Stimulated activated memory B cell treated with anti-CD40 and anti-IgM and Interleukin-4, amounts not matched to agents 10 μg/mL and 1 μg/mL and 100 μg/mL, for 72 hours (primary cell): Measurements from ENCODE around the gene ATAT1.

Source experiments
- ATAC-seq: fragments of 150-1000 bp; cut with Tn5 transposase; 2 replicates; pipeline ENCODE4 v1.10.0; 2021
- H3K27ac Mint-ChIP-seq: one replicate; pipeline ENCODE4 v1.8.0; 2022; ENCODE audit warnings: mild to moderate bottlenecking, mixed read lengths
- H3K27me3 Mint-ChIP-seq: one replicate; pipeline ENCODE4 v1.8.0; 2022; ENCODE audit warnings: mixed read lengths
- H3K36me3 Mint-ChIP-seq: one replicate; pipeline ENCODE4 v1.8.0; 2022; ENCODE audit warnings: mixed read lengths
- H3K4me1 Mint-ChIP-seq: one replicate; pipeline ENCODE4 v1.8.0; 2022; ENCODE audit warnings: mixed read lengths
- H3K4me3 Mint-ChIP-seq: one replicate; pipeline ENCODE4 v1.8.0; 2022; ENCODE audit warnings: mild to moderate bottlenecking, moderate library complexity, mixed read lengths
- H3K9me3 Mint-ChIP-seq: one replicate; pipeline ENCODE4 v1.8.0; 2022; ENCODE audit warnings: mixed read lengths

ATAT1 gene

DNA sequence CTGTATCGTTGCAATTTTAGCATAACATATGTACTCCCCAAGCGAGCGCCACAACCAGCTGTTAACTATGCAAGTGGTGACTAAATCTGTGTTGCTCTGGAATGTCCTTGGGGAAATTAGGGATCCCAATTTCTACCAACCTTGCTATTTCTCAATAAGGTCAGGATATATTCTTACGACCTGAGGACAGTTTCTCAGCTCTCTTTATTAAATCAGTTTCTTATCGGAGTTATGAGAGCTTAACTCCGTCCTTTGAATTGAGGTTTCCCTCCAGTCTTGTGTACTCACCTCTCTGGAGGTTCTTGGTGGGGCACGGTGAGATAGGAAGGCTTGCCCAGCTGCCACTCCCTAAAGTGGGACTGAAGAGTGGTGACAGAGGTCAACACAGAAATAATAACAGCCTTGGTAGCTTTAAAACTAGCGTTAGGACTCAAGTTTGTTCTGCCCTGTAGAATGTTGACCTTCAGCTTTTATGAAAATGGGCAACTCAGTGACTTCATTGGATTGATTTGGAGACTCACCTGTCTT, 8.3 kb upstream of the ATAT1 start:
- Mint-ChIP-seq H3K4me3 (peak overlapping the region; percentile 89), H3K36me3 (peaks cover 51% of the 10 kb centered on the region), H3K27me3 (no peaks in the 10 kb centered on the region), H3K4me1 (peaks cover 28% of the 10 kb centered on the region), H3K9me3 (no peaks in the 10 kb centered on the region), H3K27ac (peak overlapping the region; percentile 97)
- no peak for ATAC-seq

DNA sequence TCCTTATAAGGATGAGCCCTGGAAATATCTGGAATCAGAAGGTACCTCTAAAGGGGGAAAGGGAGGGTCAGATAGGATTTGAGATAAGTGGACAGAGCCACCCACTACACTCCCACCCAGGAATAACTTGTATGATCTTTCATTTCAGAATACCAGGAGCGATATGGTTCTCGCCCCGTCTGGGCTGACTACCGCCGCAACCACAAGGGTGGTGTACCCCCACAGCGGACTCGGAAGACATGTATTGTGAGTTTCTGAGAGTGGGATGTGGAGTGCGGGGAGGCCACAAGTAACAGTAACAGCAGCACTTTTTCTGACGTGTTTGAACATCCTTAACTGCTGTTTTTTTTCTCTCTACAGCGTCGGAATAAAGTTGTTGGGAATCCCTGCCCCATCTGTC, 7.1 kb upstream of the ATAT1 start:
- Mint-ChIP-seq H3K4me1 (peaks cover 15% of the 10 kb centered on the region), H3K4me3 (peak overlapping the region; percentile 89), H3K27me3 (no peaks in the 10 kb centered on the region), H3K36me3 (peaks cover 47% of the 10 kb centered on the region), H3K27ac (peak overlapping the region; percentile 97), H3K9me3 (no peaks in the 10 kb centered on the region)
- no peak for ATAC-seq

DNA sequence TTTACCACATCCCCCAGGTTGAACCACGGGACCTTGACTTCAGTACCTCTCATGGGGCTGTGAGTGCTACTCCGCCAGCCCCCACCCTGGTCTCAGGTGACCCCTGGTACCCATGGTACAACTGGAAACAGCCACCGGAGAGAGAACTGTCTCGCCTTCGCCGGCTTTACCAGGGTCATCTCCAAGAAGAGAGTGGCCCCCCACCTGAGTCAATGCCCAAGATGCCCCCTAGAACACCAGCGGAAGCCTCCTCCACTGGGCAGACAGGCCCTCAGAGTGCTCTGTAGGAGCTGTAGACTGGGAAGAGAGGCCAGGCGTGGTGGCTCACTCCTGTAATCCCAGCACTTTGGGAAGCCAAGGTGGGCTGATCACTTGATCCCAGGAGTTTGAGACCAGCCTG, 1.2 kb upstream of the ATAT1 start:
- Mint-ChIP-seq H3K9me3 (no peaks in the 10 kb centered on the region), H3K27me3 (no peaks in the 10 kb centered on the region), H3K36me3 (peaks cover 36% of the 10 kb centered on the region), H3K4me1 (peaks cover 29% of the 10 kb centered on the region), H3K4me3 (no peak overlapping the region), H3K27ac (peak overlapping the region; percentile 86)
- ATAC-seq: no peak

DNA sequence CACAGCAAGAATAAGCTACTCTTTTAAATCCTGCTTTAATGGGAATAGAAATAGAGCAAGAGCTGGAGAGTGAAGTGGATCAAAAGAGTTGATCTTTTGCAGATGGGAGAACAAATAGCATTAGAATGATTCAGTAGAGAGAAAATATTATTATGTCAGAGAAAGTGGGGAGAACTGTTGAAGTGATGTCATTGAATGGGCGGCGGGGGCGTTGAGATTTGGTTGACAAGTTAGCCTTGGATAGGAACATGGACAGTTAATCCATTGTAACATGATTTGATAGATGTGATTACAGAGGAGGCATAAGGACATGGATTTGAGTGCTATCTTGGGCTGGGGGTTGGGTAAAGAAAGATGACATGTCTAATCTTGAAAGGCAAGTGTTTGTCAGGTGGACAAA, 9.2 kb downstream of the ATAT1 start:
- H3K27ac Mint-ChIP-seq: no peak overlapping the region
- peaks cover 41% of the 10 kb centered on the region for H3K36me3 Mint-ChIP-seq
- no peaks in the 10 kb centered on the region for H3K9me3 Mint-ChIP-seq
- H3K4me3 Mint-ChIP-seq: no peak overlapping the region
- H3K4me1 Mint-ChIP-seq: peaks cover 7% of the 10 kb centered on the region
- H3K27me3 Mint-ChIP-seq: no peaks in the 10 kb centered on the region
- no peak for ATAC-seq

DNA sequence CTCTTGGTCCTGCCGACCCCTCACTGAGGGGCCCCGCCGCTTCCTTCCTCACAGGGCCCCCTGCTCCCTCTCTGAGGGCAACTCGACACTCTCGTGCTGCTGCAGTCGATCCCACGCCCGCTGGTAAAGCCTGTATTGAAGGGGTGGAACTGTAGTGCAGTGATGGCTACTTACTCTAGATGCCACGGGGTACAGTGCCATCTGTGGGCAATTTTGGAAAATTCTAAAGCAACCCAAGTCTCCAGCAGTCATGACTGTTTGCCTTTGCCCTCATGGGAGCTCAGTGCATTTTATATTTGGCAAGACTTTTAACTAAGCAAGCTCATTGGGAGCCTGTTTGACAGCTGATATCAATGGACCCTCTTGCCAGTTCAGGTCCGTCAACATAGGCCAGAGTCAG, 13.8 kb downstream of the ATAT1 start:
- ATAC-seq: no peak
- H3K4me3 Mint-ChIP-seq: no peak overlapping the region
- no peak overlapping the region for H3K27ac Mint-ChIP-seq

DNA sequence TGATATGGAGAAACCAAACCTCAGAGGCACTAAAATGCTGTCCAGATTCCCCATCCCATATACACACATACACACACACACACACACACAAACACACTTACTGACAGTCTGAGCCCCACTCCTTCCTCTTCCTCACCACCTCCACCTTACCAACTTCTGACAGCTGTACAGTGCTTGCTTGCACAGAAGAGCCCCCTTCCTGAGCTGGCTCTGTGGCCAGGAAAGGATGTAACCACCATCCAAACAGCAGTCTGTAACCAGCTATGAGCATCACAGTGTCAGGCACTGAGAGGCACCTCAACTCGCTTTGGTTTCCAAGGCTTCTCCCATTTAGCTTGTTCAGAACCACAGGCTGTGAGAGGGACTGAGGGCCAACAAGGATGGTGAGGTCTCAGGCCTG, 14.4 kb downstream of the ATAT1 start:
- Mint-ChIP-seq H3K4me1 (peaks cover 18% of the 10 kb centered on the region), H3K9me3 (no peaks in the 10 kb centered on the region), H3K4me3 (no peak overlapping the region), H3K27me3 (no peaks in the 10 kb centered on the region), H3K27ac (no peak overlapping the region), H3K36me3 (peaks cover 37% of the 10 kb centered on the region)
- no peak for ATAC-seq

More for the DNA sequence above, 13.8 kb downstream of the ATAT1 start:
- Mint-ChIP-seq H3K27me3 (no peaks in the 10 kb centered on the region), H3K9me3 (no peaks in the 10 kb centered on the region), H3K36me3 (peaks cover 37% of the 10 kb centered on the region), H3K4me1 (peaks cover 12% of the 10 kb centered on the region)

DNA sequence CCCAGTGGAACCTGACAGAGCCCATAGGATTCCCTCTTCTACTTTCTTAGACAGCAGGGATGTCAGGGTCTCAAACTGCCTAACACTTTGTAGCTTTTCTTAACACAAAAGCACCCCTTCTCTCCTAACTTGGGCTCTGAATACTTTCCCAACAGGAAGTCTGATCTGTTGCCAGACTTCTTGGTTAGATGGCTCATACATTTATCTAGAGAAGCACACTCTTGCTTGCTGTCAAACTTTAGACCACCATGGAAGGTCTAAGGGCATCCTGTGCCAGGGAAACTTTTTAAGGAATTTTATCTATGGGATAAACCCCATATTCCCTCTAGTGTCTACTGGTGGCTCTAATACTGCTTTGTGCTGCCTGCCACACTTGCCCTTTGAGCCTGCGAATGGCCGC, 17.0 kb downstream of the ATAT1 start:
- no peak overlapping the region for H3K4me3 Mint-ChIP-seq
- no peaks in the 10 kb centered on the region for H3K27me3 Mint-ChIP-seq
- no peak for ATAC-seq
- peaks cover 36% of the 10 kb centered on the region for H3K36me3 Mint-ChIP-seq
- no peak overlapping the region for H3K27ac Mint-ChIP-seq
- H3K4me1 Mint-ChIP-seq: peaks cover 30% of the 10 kb centered on the region
- H3K9me3 Mint-ChIP-seq: no peaks in the 10 kb centered on the region

DNA sequence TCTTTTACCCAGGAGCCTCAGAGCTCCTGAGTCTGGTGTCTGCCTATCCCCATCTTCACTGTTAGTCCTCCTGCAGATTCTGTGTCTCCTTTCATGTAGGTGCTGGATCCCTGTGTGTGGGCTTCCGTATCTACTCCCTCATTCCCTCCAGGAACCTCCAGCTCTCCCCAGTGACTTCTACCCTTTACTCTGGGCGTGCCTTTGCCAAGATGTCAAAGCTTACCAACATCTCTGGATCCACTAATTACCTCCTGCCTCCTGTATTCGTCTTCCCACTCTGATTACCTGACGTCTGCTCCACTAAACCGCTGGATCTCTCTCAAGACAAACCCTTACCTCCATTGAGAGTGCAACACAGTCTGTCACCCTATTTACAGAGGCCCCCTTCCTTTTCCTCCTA, 18.1 kb downstream of the ATAT1 start:
- ATAC-seq: no peak
- peaks cover 30% of the 10 kb centered on the region for H3K4me1 Mint-ChIP-seq
- peaks cover 36% of the 10 kb centered on the region for H3K36me3 Mint-ChIP-seq
- H3K27ac Mint-ChIP-seq: peak overlapping the region; percentile 90
- no peak overlapping the region for H3K4me3 Mint-ChIP-seq
- H3K27me3 Mint-ChIP-seq: no peaks in the 10 kb centered on the region
- no peaks in the 10 kb centered on the region for H3K9me3 Mint-ChIP-seq

DNA sequence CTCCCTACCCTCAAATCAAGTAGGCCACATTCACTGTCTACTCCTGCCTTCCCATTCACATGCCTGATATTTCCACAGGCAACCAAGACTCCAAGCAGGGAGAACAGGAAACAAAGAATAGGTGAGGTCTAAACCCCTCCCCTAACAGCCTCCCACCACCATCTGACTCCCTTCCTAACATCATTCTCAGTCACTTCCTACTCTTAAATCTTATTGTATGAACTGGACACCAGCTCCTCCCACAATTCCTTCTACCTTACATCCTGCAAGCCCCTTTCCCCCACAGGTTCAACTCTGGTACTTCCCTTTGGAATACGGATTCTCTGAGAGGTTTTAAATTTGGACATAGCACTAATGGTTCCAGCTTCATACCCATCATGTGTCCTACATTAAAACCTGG, 19.3 kb downstream of the ATAT1 start:
- Mint-ChIP-seq H3K4me1 (peaks cover 33% of the 10 kb centered on the region), H3K27ac (peak overlapping the region; percentile 90), H3K9me3 (no peaks in the 10 kb centered on the region), H3K27me3 (no peaks in the 10 kb centered on the region), H3K4me3 (no peak overlapping the region), H3K36me3 (peaks cover 36% of the 10 kb centered on the region)
- ATAC-seq: no peak

DNA sequence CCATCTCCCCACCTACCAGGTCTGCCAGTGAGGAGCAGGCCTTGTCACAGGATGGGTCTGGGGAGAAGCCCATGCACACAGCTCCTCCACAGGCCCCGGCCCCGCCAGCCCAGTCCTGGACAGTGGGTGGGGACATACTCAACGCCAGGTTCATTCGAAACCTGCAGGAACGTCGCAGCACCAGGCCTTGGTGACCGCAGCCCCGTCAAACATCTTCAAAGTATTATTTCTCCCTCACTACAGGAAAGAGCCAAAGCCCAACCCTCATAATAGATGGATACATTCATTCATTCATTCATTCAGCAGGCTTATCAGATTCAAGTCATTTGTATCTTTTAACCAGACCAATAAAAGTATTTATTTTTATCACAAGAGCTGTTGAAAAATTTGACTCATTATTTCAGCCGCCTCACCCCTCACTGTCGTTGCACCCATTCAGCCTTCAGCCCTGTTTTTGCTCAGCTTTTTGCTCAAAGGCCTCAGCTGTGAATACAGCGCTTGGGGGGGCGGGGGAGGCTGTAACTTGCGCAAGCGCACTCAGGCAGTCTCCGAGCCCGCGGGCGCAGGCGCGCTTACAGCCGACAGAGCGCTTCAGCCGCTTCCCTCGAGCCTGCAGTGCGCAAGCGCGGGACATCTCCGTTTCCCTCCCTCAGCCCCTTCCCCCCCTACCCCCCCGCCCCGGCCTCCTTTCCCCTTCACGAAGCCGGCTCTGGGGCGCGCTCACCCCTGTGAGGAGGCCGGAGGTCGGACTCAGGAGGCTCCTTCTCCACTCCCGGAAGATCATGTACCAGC, 20.0 kb downstream of the ATAT1 start, which contains the start of gene C6orf136:
Gene C6orf136, plus strand, starts transcription at position 684 of the 792 bp plus-strand sequence. Its CDS starts 99 bp downstream, at position 783.
- Mint-ChIP-seq H3K27ac (peak within 1 kb of the TSS; percentile 90), H3K4me3 (peak within 1 kb of the TSS; percentile 91), H3K36me3 (peaks cover 37% of the 10 kb centered on the region), H3K9me3 (no peaks in the 10 kb centered on the region), H3K4me1 (peaks cover 38% of the 10 kb centered on the region), H3K27me3 (no peaks in the 10 kb centered on the region)
- ATAC-seq: peak; percentile 86

DNA sequence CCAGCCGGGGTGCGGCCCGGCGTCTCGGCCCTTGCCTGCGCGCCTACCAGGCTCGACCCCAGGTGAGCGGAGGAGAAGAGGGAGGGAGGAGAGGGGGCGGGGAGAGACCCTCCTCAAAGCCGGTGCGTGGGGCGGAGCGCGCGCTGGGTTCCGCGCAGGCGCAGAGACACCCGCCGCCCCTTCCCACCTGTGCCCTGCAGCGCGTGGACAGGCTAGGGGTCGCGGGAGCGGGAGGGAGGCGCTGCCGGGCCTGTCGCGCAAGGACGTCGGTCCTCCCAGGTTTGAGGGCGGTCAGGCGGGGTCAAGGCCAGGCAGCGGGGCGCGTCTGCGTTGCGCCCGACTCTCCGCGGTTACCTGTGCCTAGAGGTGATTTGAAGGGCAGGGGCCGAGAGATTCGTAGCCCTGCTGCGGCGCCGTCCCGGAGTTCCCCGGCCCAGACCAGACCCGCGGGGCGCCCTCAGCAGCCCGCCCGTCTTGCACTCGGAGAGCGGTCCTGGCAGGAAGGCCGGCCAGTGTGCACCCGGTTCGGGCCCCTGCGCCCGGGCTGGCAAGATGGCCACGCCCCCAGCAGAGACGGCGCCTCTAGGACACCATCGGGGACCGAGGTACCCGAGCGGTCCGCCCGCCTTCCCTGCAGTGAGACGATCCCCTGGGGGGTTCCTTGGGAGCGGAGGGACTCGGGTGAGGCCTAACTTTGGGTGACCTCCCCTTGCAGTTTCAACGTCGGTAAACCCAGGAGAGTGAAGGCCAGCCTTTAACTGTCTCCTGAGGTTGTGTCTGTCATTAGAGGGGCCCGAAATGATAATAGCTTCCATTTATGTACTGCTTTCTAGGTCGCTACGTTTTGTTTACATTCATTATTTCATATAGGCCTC, 20.8 kb downstream of the ATAT1 start:
- no peaks in the 10 kb centered on the region for H3K27me3 Mint-ChIP-seq
- peak overlapping the region; percentile 90 for H3K27ac Mint-ChIP-seq
- peaks cover 40% of the 10 kb centered on the region for H3K36me3 Mint-ChIP-seq
- H3K4me3 Mint-ChIP-seq: peak overlapping the region; percentile 91
- H3K9me3 Mint-ChIP-seq: no peaks in the 10 kb centered on the region
- peak; percentile 88 for ATAC-seq
- H3K4me1 Mint-ChIP-seq: peaks cover 38% of the 10 kb centered on the region

DNA sequence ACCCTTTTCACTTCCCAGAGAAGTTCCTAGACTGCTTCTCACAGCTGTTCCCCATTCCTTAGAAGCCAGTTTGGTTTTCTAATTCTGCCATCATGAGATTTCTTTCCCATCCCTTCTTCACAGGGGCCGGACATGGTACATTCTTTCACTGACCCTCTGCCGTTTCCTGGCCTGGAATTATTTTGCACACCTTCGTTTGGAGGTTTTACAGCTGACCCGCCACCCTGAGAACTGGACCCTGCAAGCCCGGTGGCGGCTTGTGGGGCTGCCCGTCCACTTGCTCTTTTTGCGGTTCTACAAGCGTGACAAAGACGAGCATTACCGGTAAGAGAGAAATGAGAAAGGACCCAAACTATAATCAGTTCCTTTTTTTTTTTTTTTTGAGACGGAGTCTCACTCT, 24.5 kb downstream of the ATAT1 start:
- ATAC-seq: peak; percentile 34
- Mint-ChIP-seq H3K27ac (peak overlapping the region; percentile 90), H3K4me3 (peak overlapping the region; percentile 50), H3K36me3 (peaks cover 39% of the 10 kb centered on the region), H3K4me1 (peaks cover 19% of the 10 kb centered on the region), H3K9me3 (no peaks in the 10 kb centered on the region), H3K27me3 (no peaks in the 10 kb centered on the region)

DNA sequence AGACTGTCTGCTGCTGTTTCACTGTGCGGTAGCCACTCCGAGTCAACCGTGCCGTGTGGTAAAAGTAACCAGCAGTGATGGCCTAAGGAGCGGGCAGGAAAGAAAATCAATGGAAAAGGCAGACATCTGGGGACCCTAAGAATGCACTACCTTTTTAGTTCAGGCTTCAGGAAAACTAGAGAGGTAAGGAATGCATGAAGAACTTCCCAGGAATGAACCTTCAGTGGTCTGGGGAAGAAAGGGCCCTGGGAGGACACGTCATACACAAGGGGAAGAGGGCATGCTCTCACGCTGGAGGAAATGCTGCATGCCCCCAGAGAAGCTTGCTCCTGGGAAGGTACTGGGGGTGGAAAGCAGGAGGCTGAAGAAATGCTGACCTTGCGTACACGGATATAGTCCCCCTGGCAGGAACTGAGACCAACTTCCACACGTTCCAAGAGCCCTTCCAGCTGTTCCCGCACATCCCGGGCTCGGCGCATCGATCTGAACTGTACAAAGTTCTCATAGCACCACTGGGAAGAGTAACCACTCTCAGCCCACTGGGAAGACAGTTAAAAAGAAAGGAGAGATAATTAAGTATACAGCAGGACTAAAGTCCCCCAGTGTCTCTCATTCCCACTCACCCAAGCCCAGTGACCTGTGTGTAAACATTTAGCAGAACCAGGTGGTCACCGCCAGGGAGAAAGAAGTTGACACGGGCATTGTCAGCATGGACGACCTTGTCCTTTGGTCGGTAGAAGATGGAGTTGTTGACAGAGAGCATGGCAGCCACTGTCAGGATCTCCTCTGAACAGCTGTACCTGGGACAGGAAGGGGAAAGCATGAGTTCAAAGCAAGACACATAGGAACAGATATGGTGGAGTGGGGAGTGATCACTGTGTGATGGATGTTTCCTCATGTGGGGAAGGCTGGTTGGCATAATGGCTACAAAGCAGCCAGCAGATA, 28.4 kb downstream of the ATAT1 start:
- H3K27ac Mint-ChIP-seq: no peak overlapping the region

DNA sequence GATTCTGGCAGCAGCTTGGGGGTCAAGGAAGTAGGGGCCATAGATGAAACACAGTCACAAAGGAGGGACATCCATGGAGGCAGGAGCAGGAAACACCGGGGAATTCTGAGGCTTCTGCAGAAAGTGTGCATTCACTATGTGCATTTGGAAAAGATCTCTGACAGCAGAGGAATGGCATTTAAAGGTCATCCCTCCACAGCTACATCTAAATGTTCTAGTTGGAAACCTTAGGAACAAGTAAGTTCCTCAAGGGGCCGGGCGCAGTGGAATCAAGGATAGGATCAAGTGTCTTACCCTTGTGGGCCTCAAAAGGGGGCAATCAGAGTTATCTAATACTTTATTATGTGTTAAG, 29.0 kb downstream of the ATAT1 start:
- Mint-ChIP-seq H3K9me3 (no peaks in the 10 kb centered on the region), H3K27ac (no peak overlapping the region), H3K4me3 (no peak overlapping the region), H3K36me3 (peaks cover 79% of the 10 kb centered on the region), H3K27me3 (no peaks in the 10 kb centered on the region), H3K4me1 (peaks cover 8% of the 10 kb centered on the region)
- ATAC-seq: no peak

More for the DNA sequence above, 28.4 kb downstream of the ATAT1 start:
- no peaks in the 10 kb centered on the region for H3K9me3 Mint-ChIP-seq
- peaks cover 8% of the 10 kb centered on the region for H3K4me1 Mint-ChIP-seq
- peaks cover 74% of the 10 kb centered on the region for H3K36me3 Mint-ChIP-seq
- H3K27me3 Mint-ChIP-seq: no peaks in the 10 kb centered on the region
- H3K4me3 Mint-ChIP-seq: no peak overlapping the region
- no peak for ATAC-seq
